GM23248 (cell line): ENCODE data around the gene C5orf22.
"Not testable (repeated sequence)": the region's sequence is repeated elsewhere in the genome, so short reads cannot be mapped to it uniquely, and the experiment has no call there.

Experiments used
- EZH2 ChIP-seq: fragments of 200-600 bp; sonication (generic); IDR thresholded peaks from 2 replicates; pipeline ENCODE4 v1.6.1; 2018; ENCODE audit warnings: antibody characterized with exemption, mild to moderate bottlenecking; ENCODE audit not compliant: insufficient read depth, poor library complexity, severe bottlenecking
- EZH2phosphoT487 ChIP-seq: fragments of 200-600 bp; sonication (generic); IDR thresholded peaks from 2 replicates; pipeline ENCODE4 v1.6.1; 2018; ENCODE audit warnings: antibody characterized with exemption, moderate library complexity, mild to moderate bottlenecking, low read depth; ENCODE audit not compliant: insufficient read depth

DNA sequence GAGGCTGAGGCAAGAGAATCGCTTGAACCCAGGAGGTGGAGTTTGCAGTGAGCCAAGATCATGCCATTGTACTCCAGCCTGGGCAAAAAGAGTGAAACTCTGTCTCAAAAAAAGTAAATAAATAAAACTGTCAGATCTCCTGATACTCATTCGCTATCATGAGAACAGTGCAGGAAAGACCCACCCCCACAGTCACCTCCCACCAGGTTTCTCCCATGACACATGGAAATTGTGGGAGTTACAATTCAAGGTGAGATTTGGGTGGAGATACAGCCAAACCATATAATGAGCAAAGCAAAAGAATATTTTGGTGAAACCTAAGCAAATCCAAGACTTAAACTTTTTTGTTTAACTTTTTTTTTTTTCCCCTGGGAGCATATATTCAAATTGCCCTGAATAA, 17.0 kb downstream of the C5orf22 start:
- not testable (repeated sequence) for TF ChIP-seq EZH2, EZH2phosphoT487
